ENCODE results near the gene UGT1A4.

UGT1A4 gene

GRCh38 chr2:233718552-233718951, at the start of gene UGT1A4:
UGT1A4 (plus strand) TSS chr2:233718736; CDS start chr2:233718821, 85 bp downstream.
- intact Hi-C loops (cut with DNase I): no loop called here
- no peak for DNase-seq

GRCh38 chr2:233671290-233672161, 47.0 kb upstream of the UGT1A4 start, which contains the start of gene UGT1A9:
UGT1A9 (plus strand) TSS chr2:233671898; CDS start chr2:233671935, 37 bp downstream.
- DNase-seq: no peak
- intact Hi-C loops (cut with DNase I): no loop called here

- intact Hi-C loops (cut with DNase I): no loop called here
Measured at GRCh38 chr2:233672886-233673285, 45.6 kb upstream of the UGT1A4 start.

GRCh38 chr2:233673896-233674295, 44.6 kb upstream of the UGT1A4 start:
- DNase-seq: no peak
- intact Hi-C loops (cut with DNase I): no loop called here

More at GRCh38 chr2:233672886-233673285, 45.6 kb upstream of the UGT1A4 start:
- no peak for DNase-seq

DNA sequence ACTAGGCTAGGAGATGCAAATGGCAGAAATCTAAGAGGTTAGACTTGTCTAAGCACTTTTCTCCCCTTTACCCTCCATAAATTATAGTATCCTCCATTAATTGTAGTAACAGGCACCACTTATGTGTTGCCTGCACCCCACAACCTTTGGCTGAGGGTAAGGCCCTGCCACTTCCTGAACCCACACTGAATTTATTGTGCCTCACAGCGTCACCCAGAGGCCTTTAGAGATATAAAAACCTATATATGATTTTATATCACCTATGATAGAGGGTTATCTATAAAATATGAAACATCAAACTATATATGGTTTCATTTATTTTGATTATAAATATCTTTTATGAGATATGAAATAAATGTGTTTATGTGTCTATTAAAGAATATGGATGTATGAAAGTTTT, 44.2 kb upstream of the UGT1A4 start:
- intact Hi-C loops (cut with DNase I): no loop called here
- DNase-seq: no peak

DNA sequence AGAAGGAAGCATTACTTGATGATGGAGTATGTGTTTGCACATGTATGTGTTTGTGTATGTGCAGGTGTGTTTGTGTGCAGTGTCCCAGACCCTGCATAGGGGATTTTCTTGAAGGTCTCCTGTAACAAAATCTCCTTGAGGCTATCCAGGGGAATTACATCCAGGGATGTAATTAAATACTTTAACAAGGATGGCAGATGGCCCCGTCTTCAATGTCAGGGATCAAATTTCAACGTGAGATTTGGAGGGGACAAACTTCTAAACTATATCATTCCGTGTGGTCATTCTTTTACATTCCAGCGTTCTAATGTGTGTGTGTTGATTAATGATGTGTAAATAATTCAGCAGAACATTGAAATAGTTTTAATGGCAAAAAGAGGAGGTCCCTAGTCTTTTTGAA, 43.5 kb upstream of the UGT1A4 start:
- DNase-seq: no peak
- intact Hi-C loops (cut with DNase I): no loop called here

- no peak for DNase-seq
- intact Hi-C loops (cut with DNase I): no loop called here
Measured at GRCh38 chr2:233676046-233676445, 42.5 kb upstream of the UGT1A4 start.

- intact Hi-C loops (cut with DNase I): no loop called here
- DNase-seq: no peak
Measured at GRCh38 chr2:233679196-233679595, 39.3 kb upstream of the UGT1A4 start.

- DNase-seq: no peak
Measured at GRCh38 chr2:233680361-233681045, 38.0 kb upstream of the UGT1A4 start.

DNA sequence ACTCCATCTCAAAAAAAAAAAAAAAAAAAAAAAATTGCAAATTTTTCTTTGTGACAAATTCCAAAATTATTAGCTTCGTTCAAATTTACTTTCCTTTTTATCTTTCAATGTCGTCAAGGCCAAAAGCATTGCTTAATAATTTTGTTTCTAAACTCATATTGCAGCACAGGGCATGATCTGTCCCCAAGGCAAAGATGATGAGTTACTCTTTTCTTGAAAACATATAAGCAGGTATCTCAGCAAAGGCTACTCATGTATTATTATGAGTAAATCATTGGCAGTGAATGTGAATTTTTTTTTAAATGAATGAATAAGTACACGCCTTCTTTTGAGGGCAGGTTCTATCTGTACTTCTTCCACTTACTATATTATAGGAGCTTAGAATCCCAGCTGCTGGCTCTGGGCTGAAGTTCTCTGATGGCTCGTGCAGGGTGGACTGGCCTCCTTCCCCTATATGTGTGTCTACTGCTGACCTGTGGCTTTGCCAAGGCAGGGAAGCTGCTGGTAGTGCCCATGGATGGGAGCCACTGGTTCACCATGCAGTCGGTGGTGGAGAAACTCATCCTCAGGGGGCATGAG, 36.9 kb upstream of the UGT1A4 start, which contains the start of gene UGT1A7:
Gene UGT1A7 (plus strand): TSS at position 381 of the 579 bp plus-strand sequence. CDS start 37 bp downstream, at position 418.
- DNase-seq: no peak
- intact Hi-C loops (cut with DNase I): no loop called here

More at GRCh38 chr2:233680361-233681045, 38.0 kb upstream of the UGT1A4 start:
- intact Hi-C loops (cut with DNase I): no loop called here

- no peak for DNase-seq
- intact Hi-C loops (cut with DNase I): no loop called here
Measured at GRCh38 chr2:233684640-233685039, 33.9 kb upstream of the UGT1A4 start.

GRCh38 chr2:233686928-233687327, 31.6 kb upstream of the UGT1A4 start:
- intact Hi-C loops (cut with DNase I): no loop called here
- DNase-seq: no peak

DNA sequence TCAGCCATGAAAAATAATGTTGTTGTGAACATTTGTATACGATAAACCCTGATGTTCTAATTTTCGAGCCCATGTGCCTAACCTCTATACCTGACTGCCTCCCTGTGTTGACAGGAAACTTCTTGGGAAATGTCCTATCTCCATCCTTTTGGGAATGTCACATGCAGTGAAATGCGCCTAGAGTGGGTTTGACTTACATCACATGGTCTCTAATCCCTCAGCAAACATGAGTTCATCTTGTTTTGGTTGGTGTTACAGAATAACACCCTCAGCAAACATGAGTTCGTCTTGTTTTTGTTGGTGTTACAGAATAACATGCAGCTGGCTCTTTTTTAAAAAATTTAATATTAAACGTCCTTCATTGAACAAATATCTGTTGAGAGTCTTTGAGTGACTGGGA, 30.2 kb upstream of the UGT1A4 start:
- intact Hi-C loops (cut with DNase I): no loop called here
- no peak for DNase-seq

GRCh38 chr2:233689031-233689430, 29.5 kb upstream of the UGT1A4 start:
- no peak for DNase-seq
- intact Hi-C loops (cut with DNase I): no loop called here

GRCh38 chr2:233689501-233689900, 29.0 kb upstream of the UGT1A4 start:
- DNase-seq: no peak
- intact Hi-C loops (cut with DNase I): no loop called here

DNA sequence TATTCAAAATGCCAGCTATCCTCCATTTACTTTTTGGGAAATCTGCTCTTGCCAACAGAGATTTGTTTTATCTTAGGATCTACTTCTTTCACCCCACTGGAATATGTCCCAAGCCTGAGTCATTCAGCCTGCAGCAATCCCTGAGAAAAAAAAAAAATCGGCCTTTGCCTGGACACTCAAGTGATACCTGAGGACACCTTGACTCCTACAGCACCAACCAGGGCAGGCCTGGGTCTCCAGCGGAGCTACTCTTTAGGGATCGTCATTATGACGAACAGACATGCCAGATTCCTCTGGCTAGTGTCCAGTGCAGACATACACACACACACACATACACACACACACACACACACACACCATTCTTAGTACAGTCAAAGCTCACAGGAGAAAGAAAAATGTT, 28.1 kb upstream of the UGT1A4 start:
- no peak for DNase-seq
- intact Hi-C loops (cut with DNase I): no loop called here

DNA sequence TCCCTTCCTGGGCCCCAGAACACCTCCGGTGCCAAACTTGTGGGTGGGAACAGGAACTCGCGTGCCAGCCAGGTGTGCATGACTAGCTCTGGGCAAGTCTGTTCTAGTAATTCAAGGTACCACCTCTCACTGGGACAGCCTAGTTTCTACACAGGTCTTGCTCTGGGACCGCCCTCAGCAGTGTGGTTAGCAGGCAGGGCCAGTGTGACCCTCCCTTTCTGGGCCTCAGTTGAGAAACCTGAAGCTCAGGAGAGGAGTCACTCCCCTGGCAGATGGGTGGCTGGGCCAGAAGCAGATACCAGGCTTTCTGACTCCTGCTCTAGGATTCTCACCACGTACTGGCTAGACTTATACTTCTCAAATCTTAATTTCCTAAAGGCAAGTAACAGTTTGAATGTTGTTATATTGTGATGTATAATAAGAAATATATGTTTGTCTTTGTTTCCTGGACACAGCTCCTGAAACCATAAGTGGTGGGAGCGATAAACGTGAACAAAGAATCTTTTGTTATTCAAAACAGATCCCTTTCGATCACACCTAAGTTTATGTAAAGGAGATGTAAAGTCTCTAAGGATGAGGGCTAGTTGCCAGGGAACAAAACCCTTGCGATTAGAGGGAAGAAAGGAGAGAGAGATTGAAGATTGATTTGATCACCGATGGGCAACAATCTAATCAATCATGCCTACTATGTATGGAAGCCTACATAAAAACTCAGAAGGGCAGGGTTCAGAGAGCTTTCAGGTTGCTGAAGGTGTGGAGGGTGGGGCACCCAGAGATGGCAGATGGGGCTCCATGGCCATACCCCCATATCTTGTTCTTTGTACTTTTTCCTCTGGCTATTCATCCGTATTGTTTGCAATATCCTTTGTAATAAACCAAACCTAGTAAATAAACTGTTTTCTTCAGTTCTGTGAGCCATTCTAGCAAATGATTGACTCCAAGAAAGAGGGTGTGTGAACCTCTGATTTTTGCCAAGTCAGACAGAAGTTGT, 26.8 kb upstream of the UGT1A4 start:
- no peak for DNase-seq
- intact Hi-C loops (cut with DNase I): no loop called here

GRCh38 chr2:233692648-233693047, 25.9 kb upstream of the UGT1A4 start, which contains the start of gene UGT1A6:
UGT1A6 (plus strand) TSS chr2:233692890; CDS start chr2:233693005, 115 bp downstream.
- no peak for DNase-seq

GRCh38 chr2:233693963-233694362, 24.6 kb upstream of the UGT1A4 start:
- no peak for DNase-seq
- intact Hi-C loops (cut with DNase I): no loop called here

More at GRCh38 chr2:233692648-233693047, 25.9 kb upstream of the UGT1A4 start, which contains the start of gene UGT1A6:
- intact Hi-C loops (cut with DNase I): no loop called here

GRCh38 chr2:233698740-233699139, 19.8 kb upstream of the UGT1A4 start:
- DNase-seq: no peak
- intact Hi-C loops (cut with DNase I): no loop called here
